CD4-positive, alpha-beta T cell treated with Interleukin-10 for 1 hour (primary cell): ENCODE measurements around the gene SLC16A10.
"Not testable (repeated sequence)": the region's sequence is repeated elsewhere in the genome, so short reads cannot be mapped to it uniquely, and the experiment has no call there.

Experiments used
- DNase-seq: peaks from one replicate; pipeline ENCODE4 v3.0.0-alpha.2; 2020

The SLC16A10 gene

DNA sequence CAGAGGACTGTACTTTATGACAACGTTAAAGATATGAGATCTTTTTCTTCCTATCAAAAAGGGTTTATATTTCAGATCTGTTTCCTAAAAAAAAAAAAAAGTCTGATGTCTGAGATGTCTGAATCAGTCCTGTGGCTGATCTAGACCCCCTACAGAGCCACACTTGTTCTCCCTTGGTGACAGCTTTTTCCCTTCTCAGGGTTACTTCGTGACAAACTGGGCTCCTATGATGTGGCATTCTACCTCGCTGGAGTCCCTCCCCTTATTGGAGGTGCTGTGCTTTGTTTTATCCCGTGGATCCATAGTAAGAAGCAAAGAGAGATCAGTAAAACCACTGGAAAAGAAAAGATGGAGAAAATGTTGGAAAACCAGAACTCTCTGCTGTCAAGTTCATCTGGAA lies 134.5 kb downstream of the SLC16A10 start:
- no peak for DNase-seq

DNA sequence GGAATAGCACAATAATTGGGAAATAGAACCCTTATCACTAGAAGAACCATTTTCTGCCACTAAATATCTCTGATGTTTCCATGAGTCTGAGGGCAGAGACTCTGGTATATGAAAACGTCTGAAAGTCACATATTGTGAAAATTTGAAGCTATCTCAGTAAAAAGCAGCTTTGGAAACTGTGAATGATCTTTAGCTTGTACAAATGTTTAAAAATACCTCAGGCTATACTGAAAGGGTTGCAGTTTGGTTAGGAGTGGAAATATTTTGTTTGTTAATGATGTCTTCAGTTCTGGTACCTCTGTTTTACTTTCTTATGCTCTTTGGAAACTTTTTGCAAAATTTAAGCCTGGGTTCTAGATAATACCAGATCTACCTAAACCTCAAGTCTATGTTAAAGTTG lies 135.0 kb downstream of the SLC16A10 start:
- no peak for DNase-seq

DNA sequence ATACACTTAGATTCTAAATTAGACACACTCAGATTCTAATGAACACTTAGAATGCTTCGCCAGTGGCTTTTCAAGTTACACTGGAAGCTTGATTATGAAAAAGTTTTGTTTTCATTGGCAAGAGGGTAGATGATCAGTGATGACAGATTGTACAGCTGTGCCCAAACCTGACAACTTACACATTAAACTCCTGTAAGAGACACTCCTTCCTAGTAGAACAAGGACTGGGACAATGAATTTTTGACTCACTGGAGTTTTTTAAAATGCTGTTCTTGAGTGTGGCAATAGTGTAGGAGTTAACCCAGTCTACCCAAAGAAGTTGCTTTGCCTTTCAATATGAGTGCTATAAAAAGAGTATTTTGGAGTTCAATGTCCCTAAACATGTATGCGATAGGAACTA lies 140.8 kb downstream of the SLC16A10 start:
- DNase-seq, result no peak

DNA sequence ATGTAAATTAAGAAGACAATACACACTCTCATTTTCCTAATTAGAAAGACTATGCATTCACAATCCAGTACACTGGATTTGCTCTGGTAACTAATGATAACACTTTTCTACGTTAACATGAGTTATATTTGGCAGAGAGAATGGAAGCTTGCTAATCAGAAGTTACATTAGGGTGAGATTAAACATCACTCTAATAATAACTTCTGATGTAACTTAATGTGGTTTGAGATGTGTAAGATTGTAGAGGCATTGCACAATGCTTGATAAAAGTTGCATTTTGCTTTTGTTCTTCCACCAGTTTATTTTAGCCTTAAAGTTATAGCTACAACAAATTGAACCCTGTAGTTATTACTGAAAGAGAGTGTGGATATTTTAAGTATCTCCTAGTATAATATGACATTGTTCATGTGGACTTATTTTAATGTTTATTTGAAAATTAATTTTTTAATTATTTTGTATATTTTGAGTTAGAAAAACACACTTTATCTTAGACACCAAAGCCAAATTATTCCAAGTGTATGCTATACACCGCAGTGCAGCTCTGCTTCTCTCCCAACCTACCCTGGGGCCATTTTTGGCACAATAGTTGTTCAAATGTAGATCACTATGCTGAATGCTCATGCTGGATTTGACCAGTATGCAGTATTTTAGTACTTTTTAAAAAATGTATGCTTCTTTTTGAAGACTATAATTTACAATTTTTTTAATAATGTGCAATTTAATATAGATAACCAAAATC lies 143.2 kb downstream of the SLC16A10 start:
- DNase-seq, result no peak

DNA sequence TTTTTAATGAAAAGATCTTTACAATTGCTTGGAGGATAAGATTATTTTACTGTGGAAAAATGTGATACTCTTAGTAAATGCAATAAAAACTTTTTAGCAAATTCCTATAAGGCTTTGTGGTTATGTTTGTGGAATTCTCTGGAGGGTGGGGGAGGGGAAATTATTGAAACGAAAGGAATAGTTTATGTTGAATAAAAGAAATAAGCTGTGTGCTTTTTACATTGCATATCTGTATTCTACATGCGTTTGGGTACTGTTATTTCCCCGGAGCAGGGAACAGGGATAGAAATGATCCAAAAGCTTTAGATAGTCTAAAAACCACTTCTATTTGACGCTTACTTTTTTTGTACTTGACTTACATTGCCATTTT lies 143.8 kb downstream of the SLC16A10 start:
- DNase-seq, result no peak

DNA sequence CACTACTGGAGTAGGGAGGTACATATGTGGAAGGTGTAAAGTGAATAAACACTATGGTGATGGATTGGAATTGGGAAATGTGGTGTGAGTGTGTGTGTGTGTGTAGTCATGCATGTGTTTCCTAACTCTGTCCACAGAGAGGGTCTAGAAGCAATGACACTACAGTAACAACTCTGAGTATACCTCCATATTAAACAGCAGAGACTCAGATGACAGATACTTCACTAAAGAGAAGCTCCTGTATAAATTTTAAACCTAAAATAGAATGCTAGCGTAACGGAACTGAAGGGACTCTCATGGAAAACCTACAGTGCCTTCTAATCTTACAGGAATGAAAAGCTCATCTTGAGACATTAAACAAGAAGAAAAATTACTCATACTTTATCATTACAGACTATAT lies 150.5 kb downstream of the SLC16A10 start:
- no peak for DNase-seq

DNA sequence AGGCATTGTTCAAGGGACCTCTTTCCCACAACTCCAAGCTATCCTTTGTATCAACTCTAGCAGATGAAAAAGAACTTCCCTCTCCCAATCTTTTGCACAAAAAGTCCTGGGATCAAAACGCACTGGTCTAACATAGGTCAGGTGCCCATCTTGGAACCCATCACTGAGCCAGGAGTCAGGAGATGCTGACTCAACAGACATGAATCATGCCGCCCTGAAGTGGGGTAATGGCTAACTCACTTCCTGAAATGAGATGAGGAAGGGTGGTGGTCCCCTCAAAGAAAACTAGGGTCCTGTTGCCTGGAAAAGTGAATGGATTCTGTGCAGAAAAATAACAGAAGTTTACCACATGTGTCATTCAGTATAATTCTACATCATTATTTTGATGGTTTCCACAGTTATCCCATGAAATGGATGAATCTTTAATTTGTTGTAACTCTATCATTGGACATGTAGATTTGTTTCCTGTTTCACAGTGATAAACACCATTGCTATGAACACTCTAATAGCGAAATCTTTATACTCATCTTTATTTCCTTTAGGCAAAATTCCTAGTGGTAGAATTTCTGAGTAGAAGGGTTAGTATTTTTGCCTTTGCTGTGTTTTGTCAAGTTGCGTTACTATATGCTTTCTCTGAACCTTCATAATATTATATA lies 151.3 kb downstream of the SLC16A10 start:
- no peak for DNase-seq

DNA sequence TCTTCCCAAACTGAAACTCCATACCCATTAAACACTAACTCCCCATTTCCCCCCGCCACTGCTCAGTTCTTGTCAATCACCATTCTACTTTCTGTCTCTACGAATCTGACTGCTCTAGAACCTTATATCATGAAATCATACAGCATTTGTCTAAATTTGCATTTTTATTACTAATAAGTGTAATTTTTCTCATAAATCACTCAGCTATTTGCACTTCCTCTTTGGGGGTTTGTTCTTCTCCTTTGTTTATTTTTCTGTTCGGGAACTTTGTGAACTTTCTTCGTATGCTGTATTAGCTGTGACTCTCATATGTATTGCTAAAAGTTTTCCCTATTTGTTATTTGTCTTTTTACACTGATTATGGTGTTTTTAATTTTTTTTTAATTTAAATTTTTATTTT lies 152.2 kb downstream of the SLC16A10 start:
- no peak for DNase-seq

DNA sequence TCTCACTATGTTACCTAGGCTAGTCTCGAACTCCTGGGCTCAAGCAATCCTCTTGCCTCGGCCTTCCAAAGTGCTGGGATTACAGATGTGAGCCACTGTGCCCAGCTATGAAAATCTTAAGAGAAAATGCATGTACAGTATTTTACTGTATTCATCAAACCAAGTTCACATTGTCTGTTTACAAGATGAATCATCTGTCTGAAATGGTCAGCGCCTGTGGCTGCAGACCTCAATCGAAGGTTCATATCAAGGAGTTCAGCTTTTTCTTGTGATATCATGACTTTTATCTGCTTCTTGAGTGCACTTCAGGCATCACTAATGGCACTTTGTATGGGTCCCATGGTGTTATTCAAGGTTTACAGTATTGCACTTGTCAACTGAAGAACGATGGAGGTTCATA lies 155.1 kb downstream of the SLC16A10 start:
- DNase-seq, result no peak

DNA sequence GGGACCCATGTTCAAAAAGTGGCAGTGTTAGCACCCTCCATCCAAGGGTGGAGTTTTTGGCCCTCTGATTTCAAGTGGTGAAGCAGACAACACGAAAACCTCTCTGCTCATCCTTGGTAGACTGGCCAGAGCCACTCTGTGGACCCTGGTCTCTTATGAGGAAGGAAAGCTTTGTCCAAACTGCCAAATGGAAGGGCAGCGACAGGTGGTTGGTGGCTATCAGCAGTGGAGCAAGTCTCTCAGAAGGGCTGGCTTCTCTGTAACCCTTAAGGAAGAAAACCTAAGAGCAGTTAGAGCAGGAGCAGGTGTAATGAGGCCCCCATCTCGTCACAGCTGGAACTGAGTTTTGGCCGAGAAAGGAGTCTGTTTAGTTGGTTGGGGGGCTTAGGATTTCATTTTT lies 155.8 kb downstream of the SLC16A10 start:
- DNase-seq, result no peak

DNA sequence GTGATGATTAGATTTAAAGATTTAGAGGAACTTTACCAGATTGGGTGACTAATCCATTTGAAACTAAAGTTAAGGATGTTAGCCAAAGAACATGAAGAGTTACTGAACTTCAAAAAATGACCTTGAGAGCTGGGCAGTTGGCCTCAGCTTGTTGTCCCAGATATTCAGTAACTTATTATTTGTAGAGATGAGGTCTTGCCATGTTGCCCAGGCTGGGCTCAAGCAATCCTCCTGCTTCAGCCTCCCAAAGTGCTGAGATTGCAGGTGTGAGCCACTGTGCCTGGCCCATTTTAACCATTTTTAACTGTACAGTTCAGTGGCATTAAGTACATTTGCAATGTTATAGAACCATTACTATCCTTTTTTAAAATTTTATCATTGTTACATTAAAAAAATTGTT lies 161.5 kb downstream of the SLC16A10 start:
- DNase-seq, result no peak

DNA sequence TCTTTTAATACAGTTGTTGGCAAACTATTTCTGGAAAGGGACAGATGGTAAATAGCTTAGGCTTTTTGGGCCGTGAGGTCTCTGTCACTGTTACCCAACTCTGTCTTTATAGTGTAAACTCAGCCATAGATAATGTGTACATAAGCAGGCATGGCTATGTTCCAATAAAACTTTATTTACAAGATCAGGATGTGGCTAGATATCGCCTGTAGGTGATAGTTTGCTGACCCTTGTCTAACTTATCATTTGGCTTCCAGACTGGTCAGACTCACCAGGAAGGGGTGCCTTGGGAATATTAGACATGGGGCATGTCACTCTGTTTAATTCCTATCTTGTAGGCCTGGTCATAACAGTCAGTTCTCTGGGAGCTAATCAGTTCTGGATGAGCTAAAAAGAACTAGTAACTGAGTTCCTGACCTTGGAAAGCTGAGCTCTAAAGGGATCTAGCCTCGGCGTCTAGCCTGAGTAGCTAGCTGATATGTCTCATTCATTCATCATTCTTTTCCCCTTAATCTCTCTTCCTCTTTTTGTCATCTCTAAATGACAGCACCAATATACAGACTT lies 163.6 kb downstream of the SLC16A10 start:
- DNase-seq, result no peak

DNA sequence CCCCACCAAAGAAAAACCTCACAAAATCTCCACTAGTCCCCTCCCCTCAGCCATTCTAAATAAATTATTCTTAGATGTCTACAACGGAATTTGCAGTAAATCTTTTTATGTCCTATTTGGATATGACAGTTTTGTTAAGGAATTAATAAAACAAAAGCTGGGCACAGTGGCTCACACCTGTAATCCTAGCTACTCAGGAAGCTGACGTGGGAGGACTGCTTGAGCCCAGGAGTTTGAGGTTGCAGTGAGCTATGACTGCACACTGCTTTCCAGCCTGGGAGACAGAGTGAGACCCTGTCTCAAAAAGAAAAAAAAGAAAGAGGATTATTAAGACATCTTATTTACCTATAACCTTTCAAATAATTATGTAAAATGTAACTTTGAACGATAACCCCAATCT lies 165.4 kb downstream of the SLC16A10 start:
- no peak for DNase-seq

DNA sequence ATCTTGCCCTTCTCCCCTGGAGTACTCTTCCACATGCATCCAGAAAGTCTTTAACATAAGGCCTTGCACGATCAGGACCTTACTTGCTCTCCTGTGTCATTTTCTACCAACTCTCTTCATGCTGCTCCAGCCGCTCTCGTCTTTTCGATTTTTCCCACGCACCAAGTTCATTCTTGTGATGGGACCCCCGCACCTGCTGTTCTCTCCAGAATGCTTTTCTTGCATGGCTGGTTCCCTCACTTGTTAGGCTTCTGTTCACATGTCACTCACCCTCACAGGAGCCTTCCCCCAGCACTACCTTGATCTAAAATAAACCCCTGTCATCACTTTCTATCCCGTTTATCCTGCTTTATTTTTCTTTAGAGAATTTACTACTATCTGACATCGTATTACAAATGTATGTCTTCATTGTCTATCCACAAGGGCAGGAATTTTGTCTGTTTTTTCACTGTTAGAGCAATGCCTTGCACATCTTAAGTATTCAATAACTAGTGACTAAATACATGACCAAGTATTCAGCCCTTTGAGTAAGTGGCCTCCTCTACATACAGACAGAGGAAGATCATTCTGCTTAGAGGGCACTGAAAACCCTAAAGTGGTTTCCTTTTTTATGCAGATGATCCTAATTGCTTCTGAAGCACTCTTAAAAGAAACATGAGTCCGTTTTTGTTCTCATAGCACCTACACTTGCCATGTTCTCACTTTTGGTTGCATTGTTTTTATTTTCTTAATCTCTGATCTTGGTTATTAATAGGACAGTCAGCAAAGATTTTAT lies 166.9 kb downstream of the SLC16A10 start:
- no peak for DNase-seq

DNA sequence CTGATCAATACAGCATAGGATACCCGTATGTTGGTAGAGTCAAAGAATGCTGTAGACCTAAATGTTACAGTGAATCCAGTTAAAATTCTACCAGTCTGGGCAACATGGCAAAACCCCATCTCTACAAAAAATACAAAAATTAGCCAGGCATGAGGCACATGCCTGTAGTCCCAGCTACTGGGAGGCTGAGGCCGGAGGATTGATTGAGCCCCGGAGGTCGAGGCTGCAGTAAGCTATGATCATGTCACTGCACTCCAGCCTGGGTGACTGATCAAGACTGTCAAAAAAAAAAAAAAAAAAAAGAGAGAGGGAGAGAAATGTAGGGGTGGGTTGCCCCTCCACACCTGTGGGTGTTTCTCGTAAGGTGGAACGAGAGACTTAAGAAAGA lies 167.5 kb downstream of the SLC16A10 start:
- no peak for DNase-seq

DNA sequence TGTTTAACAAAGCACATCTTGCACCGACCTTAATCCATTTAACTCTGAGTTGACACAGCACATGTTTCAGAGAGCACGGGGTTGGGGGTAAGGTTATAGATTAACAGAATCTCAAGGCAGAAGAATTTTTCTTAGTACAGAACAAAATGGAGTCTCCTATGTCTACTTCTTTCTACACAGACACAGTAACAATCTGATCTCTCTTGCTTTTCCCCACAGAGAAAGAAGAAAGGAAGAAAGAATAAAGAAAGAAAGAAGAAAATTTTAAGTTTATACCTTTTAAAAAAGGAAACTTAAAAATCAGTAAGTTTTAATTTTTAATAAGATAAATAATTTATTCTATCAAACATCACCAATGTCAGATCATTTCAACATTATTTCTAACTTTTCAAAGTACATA lies 168.5 kb downstream of the SLC16A10 start:
- DNase-seq, result not testable (repeated sequence)

DNA sequence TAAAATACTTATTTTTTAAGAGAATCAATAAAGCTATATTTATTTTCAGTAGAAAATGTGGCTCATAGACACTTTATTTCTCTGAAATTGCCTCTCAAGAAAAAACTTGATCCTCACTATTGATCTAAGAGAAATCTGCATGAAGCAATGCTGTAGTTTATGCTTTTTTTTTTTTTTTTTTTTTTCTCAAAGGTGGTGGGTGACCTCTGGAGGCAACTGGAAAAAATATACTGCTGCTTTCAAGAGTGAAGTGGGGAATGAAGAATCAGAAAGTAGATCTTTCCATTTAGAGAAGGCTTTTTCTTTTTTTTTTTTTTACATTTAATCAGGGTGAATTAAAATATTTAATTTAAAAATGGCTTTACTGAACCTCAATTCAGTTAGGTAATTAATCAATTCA lies 169.3 kb downstream of the SLC16A10 start:
- no peak for DNase-seq

DNA sequence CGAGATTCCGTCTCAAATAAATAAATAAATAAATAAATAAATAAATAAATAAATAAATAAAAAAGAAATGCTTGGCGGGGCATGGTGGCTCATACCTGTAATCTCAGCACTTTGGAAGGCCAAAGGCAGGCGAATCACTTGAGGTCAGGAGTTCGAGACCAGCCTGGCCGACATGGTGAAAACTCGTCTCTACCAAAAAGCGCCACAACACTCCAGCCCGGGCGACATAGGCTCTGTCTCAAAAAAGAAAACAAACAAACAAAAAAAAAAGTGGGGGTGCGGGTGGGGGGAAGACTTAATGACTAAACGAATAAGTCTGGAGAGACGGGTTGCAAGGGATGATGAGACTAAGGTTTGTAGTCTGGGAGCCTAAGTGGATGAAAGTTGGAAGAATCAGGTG lies 170.7 kb downstream of the SLC16A10 start:
- DNase-seq, result no peak

DNA sequence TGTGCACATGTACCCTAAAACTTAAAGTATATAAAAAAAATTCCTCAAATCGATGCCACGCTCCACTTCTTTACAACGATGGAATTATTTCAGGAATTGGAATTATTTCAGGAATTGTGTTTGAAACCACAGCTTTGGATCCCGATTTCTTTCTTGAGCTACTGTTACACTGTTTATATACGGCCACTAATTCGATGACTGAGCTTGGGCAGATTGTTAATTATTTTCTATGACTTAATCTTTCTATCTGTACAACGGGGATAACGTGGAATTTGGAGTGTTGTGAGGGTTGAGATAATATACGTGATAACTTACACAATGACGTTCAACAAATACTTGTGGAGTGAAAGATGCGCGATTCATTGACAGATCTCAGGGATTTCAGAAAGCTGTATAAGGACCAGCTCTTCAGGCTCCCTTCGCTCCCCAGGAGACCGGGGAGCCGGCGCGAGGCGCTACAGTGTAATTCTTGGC lies 171.3 kb downstream of the SLC16A10 start:
- no peak for DNase-seq

DNA sequence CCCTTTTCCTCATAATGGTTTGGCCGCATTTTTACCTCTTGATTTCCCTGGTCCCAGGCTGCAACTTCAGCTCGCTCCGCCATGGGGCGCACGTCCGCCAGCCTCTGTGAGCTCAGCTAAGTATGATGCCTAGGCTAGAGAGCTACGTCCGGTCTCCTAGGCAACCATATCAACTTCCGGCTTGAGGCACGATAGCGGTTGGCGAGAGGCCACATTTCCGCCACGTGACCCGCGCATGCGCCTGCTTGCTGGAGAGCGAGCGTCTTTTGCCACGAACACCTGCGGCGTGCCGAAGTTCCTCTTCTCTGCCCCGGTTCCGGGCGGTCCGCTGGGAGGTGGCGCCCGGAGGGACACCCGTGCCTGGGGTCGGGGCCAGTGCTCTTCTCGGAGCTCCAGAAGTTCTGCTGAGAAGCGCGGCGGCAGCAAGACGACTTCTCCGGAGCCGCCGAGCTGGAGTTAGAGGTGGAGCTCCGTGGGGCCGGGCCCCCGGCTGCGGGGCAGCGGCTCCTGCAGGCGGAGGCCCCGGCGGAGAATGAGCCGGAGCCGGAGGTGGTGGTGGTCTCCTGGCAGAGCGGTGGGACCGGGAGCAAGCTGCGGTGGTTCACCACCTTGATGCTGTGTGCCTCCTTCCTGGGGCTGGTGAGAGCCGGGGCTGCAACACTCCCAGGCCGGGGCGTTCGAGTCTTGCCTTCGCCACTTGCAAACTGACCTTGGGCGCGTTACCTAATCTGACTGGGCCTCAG lies 172.0 kb downstream of the SLC16A10 start:
- peak; percentile 100 for DNase-seq

DNA sequence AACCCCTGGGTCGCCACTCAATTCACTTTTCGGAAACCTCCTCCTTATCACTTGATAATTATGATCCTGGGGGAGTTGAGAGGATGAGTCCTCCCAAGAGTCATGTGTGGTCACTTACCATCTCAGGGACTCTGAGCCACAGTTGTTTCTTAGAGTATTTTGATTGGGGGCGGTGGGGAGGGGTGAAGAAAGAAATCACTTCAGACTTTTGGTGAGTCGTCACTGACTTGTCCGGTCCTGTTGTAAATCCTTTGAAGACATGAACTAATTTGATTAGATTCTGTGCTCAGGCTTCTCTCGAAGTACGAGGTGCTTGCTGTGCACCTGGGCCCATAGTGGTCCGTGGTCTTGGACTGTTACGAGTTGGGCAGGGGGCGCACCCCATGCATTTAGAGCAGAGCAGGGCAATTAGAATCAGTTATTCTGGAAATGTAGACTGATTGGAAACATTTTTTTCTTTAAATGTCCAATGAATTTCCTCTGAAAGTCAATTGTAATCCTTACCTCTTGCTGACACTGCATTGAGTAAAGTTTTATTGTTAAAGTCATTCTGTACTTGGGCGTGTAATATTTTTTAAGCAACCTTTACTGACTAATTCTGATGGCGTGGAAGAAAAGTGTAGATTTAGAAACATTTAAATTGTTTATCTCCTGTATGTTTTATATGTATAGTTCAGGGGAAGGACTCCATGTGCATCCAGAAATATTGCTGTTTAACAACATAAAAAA lies 173.4 kb downstream of the SLC16A10 start:
- no peak for DNase-seq

DNA sequence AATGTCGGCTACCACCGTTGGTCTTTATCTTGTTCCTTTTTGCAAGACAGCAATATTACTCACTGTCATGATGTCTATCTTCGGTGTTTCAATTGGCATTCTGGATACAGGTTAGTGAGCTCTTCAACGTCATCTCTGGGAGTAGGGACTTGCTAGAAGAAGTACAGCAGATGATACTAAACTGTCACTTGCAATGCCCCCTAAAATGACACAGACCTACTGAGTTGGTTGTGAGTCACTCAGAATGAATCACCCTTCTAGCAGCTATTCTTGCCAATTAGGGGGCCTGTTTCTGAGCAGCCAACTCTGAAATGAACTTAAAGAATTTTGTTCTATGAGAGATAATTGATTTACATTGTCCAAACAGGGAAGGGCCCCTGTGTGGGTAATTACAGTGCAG lies 176.5 kb downstream of the SLC16A10 start:
- no peak for DNase-seq
